Activated B cell treated with CpG ODN at 0.5 μM for 24 hours (primary cell): ENCODE results near the gene CFI. TPM values are rescaled to one million over a fixed set of nuclear protein-coding genes. Genes with fewer than 3 reads are reported as not detected.

Experiments
- ATAC-seq: fragments of 200-7000 bp; cut with Tn5 transposase; one replicate; pipeline ENCODE4 v1.10.0; 2021; ENCODE audit warnings: low read depth, mild to moderate bottlenecking, moderate library complexity
- CTCF ChIA-PET: fragments of 350-600 bp; sonication (Branson Sonifier 250); formaldehyde crosslinking; loops from one replicate; lab custom pipeline; 2021; ENCODE audit warnings: antibody characterized with exemption; lab: Charles Lee
- POLR2A ChIA-PET: fragments of 350-600 bp; sonication (Branson Sonifier 250); formaldehyde crosslinking; loops from one replicate; lab custom pipeline; 2021; ENCODE audit warnings: antibody characterized with exemption; lab: Charles Lee
- DNase-seq: peaks from one replicate; pipeline ENCODE4 v3.0.0; 2022
- H3K27ac Mint-ChIP-seq: one replicate; pipeline ENCODE4 v1.8.0; 2020; ENCODE audit warnings: mixed read lengths
- H3K27me3 Mint-ChIP-seq: one replicate; pipeline ENCODE4 v1.8.0; 2021; ENCODE audit warnings: mixed read lengths
- H3K36me3 Mint-ChIP-seq: one replicate; pipeline ENCODE4 v1.8.0; 2021; ENCODE audit warnings: low read depth, mixed read lengths
- H3K4me1 Mint-ChIP-seq: one replicate; pipeline ENCODE4 v1.8.0; 2021; ENCODE audit warnings: mixed read lengths
- H3K4me3 Mint-ChIP-seq: one replicate; pipeline ENCODE4 v1.8.0; 2020; ENCODE audit warnings: mild to moderate bottlenecking, mixed read lengths
- H3K9me3 Mint-ChIP-seq: one replicate; pipeline ENCODE4 v1.8.0; 2020; ENCODE audit warnings: mixed read lengths
- intact Hi-C: fragments of 100-400 bp; cut with micrococcal nuclease; formaldehyde crosslinking; loops from one replicate; pipeline ENCODE4 v1.15.1; 2024
- total RNA-seq: library from RNA; stranded (reverse); gene quantifications from 2 replicates; pipeline ENCODE4 v1.2.3, GENCODE V29; 2022
- TF ChIP-seq, protein P1 (sequence below): fragments of 200-600 bp; IDR thresholded peaks from one replicate; pipeline ENCODE4 v1.8.0; 2022; ENCODE audit warnings: antibody characterized with exemption, mild to moderate bottlenecking

Gene CFI
- total RNA-seq, 1 donor from 2014 or later: not detected

GRCh38 chr4:109820563-109820962 is 18.8 kb upstream of the CFI start:
- intact Hi-C loops: no loop called here
- Mint-ChIP-seq H3K4me1 (peaks cover 18% of the 10 kb centered on the region), H3K36me3 (peaks cover 72% of the 10 kb centered on the region), H3K27ac (no peak overlapping the region), H3K27me3 (no peaks in the 10 kb centered on the region), H3K9me3 (no peaks in the 10 kb centered on the region), H3K4me3 (no peak overlapping the region)
- no peak for DNase-seq
- CTCF ChIA-PET: no interaction called here
- ATAC-seq: no peak
- TF ChIP-seq, protein P1, sequence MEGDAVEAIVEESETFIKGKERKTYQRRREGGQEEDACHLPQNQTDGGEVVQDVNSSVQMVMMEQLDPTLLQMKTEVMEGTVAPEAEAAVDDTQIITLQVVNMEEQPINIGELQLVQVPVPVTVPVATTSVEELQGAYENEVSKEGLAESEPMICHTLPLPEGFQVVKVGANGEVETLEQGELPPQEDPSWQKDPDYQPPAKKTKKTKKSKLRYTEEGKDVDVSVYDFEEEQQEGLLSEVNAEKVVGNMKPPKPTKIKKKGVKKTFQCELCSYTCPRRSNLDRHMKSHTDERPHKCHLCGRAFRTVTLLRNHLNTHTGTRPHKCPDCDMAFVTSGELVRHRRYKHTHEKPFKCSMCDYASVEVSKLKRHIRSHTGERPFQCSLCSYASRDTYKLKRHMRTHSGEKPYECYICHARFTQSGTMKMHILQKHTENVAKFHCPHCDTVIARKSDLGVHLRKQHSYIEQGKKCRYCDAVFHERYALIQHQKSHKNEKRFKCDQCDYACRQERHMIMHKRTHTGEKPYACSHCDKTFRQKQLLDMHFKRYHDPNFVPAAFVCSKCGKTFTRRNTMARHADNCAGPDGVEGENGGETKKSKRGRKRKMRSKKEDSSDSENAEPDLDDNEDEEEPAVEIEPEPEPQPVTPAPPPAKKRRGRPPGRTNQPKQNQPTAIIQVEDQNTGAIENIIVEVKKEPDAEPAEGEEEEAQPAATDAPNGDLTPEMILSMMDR: no peak
- POLR2A ChIA-PET: no interaction called here

DNA sequence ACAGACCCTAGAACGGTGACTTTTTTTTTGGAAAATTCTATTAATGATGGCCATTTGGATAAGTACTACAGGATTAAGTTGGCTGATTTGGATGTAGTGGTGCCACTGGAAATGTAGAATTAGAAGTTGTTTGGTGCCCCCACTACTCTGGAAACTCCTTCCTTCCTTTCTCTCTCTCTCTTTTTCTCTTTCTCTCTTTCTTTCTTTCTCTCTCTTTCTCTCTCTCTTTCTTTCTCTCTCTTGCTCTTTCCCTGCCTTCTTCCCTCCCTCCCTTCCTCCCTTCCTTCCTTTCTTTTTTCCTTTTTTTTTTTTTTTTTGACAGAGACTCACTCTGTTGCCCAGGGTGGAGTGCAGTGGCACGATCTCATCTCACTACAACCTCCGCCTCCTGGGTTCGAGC is 16.5 kb upstream of the CFI start:
- ATAC-seq: no peak
- ChIA-PET CTCF (no interaction called here), POLR2A (interaction anchor here (0.7 kb wide), 1 partner anchor 1871 kb away, joined by 9 read pairs; no protein-coding TSS in a partner anchor)
- Mint-ChIP-seq H3K4me3 (no peak overlapping the region), H3K36me3 (peaks cover 65% of the 10 kb centered on the region), H3K4me1 (peaks cover 28% of the 10 kb centered on the region), H3K27ac (no peak overlapping the region), H3K9me3 (no peaks in the 10 kb centered on the region), H3K27me3 (no peaks in the 10 kb centered on the region)
- DNase-seq: no peak
- intact Hi-C loops: loop anchor here (5.0 to 10.0 kb wide), 3 partner anchors 174 to 1193 kb away; partner anchors contain the start of genes ELOVL6 and RPL34
- TF ChIP-seq, protein P1: no peak

- H3K4me3 Mint-ChIP-seq: peak overlapping the region; percentile 94
- peaks cover 53% of the 10 kb centered on the region for H3K36me3 Mint-ChIP-seq
- no peak for DNase-seq
- H3K27me3 Mint-ChIP-seq: no peaks in the 10 kb centered on the region
- CTCF ChIA-PET: interaction anchor here (1.3 kb wide), 1 partner anchor 383 kb away, joined by 4 read pairs; the partner anchor contains the start of gene SEC24B
- no peak for ATAC-seq
- intact Hi-C loops: loop anchor here (5.0 to 10.0 kb wide), 3 partner anchors 175 to 1192 kb away; partner anchors contain the start of genes ELOVL6 and RPL34
- H3K9me3 Mint-ChIP-seq: no peaks in the 10 kb centered on the region
- TF ChIP-seq, protein P1: no peak
- no peak overlapping the region for H3K27ac Mint-ChIP-seq
- peaks cover 28% of the 10 kb centered on the region for H3K4me1 Mint-ChIP-seq
- POLR2A ChIA-PET: no interaction called here
Measured at GRCh38 chr4:109816894-109817293, 15.1 kb upstream of the CFI start.

- Mint-ChIP-seq H3K9me3 (no peaks in the 10 kb centered on the region), H3K27ac (peak overlapping the region; percentile 93), H3K36me3 (peaks cover 45% of the 10 kb centered on the region), H3K27me3 (no peaks in the 10 kb centered on the region), H3K4me3 (peak overlapping the region; percentile 94), H3K4me1 (peaks cover 28% of the 10 kb centered on the region)
- POLR2A ChIA-PET: interaction anchor here (2.3 to 2.6 kb wide), 2 partner anchors 86 to 382 kb away, joined by 6 to 11 read pairs; partner anchors contain the start of genes PLA2G12A and SEC24B
- DNase-seq (no peak), ATAC-seq (no peak)
- intact Hi-C loops: loop anchor here (5.0 to 10.0 kb wide), 3 partner anchors 176 to 1191 kb away; partner anchors contain the start of genes ELOVL6 and RPL34
- TF ChIP-seq, protein P1: no peak
- CTCF ChIA-PET: interaction anchor here (0.9 to 1.3 kb wide), 2 partner anchors 183 to 383 kb away, joined by 3 to 4 read pairs; partner anchors contain the start of gene SEC24B
Measured at GRCh38 chr4:109816082-109816442, 14.3 kb upstream of the CFI start.
